Subcutaneous adipose tissue (tissue), 4 donors: ENCODE measurements around the gene ZNF507. TPM values are rescaled to one million over a fixed set of nuclear protein-coding genes. Genes with fewer than 3 reads are reported as not detected.

Source experiments
- CTCF ChIP-seq: fragments of 450-650 bp; IDR thresholded peaks from one replicate; pipeline ENCODE4 v1.5.1; 2016; ENCODE audit warnings: low read depth, mild to moderate bottlenecking, control low read depth, antibody characterized with exemption, moderate library complexity
- total RNA-seq, 4 donors: library from RNA; depleted of rRNA; stranded (reverse); fragments of >200 nt; gene quantifications; one replicate each; pipeline ENCODE4 v1.1.0, GENCODE V29; 2016

The ZNF507 gene
- total RNA-seq: 10 to 100 TPM; 14.1 to 22.0 (median 20.3) TPM

DNA sequence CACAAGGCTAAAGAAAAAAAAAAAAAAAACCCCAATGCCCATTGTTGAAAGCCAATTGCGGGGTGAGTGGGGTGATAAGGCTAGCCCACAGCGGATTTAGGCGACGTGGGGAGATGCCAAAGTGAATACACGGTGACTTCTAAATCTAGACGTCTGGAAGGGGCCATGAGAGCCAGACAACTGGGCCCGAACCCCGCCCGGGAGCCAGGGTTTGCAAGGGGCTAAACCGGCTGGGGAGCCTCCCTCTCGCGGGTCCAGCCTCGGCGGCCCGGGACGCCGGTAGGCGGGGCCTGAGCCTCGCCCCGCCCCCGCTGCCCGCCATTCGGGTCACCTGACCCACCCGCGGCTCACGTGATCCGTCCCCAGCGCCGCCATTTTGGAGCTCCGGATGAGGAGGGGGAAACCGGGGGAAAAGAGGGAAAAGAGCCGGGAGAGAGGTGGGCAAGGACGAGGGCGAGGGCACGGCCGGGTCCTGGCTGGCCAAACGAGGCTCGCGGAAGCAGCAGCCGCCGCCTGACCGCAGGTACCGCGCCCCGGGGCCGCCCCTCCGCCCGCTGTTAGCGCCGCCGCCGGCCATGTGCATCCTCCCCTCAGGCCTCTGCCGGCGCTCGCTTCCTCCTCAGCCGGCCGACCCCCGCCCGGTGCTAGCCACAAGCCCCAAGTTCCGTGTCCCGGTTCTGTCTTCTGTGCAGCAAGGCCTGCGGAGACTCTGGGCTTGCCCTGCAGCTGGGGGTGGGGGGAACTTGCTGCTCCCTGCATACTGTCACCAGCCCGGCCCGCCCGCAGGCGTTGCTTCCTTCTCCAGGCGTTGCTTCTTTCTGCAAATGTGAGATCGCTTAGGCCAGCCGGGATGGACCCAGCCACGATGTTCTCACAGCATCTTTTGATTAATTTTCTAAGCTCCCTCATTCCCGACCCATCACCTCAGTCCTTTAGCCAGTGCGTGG is at the start of gene ZNF507:
Gene ZNF507, plus strand, starts transcription at position 350 of the 947 bp plus-strand sequence. CDS start 7,221 bp downstream, outside the sequence.
- no peak for TF ChIP-seq CTCF

- TF ChIP-seq CTCF: no peak
Observed at GRCh38 chr19:32296694-32297093, 48.7 kb upstream of the ZNF507 start.

DNA sequence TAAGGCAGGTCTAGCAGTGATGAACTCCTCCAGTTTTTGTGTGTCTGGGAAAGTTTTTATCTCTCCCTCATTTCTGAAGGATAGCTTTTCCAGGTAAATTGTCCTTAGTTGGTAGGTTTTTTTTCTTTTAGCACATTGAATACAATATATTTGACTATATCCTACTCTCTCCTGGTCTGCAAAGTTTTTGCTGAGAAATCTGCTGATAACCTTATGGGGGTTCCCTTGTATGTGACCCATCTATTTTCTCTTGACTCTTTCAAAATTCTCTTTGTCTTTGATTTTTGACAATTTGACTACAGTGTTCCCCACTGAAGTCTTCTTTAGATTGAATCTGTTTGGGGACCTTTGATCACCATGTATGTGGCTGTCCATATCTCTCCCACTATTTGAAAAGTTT is 42.6 kb upstream of the ZNF507 start:
- TF ChIP-seq CTCF: no peak

GRCh38 chr19:32303193-32303592 is 42.2 kb upstream of the ZNF507 start:
- no peak for TF ChIP-seq CTCF

GRCh38 chr19:32307591-32307990 is 37.8 kb upstream of the ZNF507 start:
- TF ChIP-seq CTCF: no peak

GRCh38 chr19:32308431-32309077 is 36.9 kb upstream of the ZNF507 start:
- no peak for TF ChIP-seq CTCF

GRCh38 chr19:32309711-32310390 is 35.6 kb upstream of the ZNF507 start:
- no peak for TF ChIP-seq CTCF
